GM12891 (cell line): ENCODE measurements around the gene TGFBR3.

Experiments
- PAX5 ChIP-seq: IDR thresholded peaks from 2 replicates; pipeline ENCODE4 v1.6.1; 2011; ENCODE audit warnings: low read length, moderate library complexity, mild to moderate bottlenecking; ENCODE audit not compliant: insufficient read depth, severe bottlenecking
- POLR2A ChIP-seq: IDR thresholded peaks from 2 replicates; pipeline ENCODE4 v1.6.1; 2011; ENCODE audit warnings: low read depth, low read length, control low read depth
- POLR2AphosphoS5 ChIP-seq: IDR thresholded peaks from 2 replicates; pipeline ENCODE4 v1.6.1; 2011; ENCODE audit warnings: low read depth, low read length, control low read depth
- POU2F2 ChIP-seq: IDR thresholded peaks from 2 replicates; pipeline ENCODE4 v1.6.1; 2011; ENCODE audit warnings: low read depth, mild to moderate bottlenecking, control low read depth, low read length, moderate library complexity
- SPI1 ChIP-seq: IDR thresholded peaks from 2 replicates; pipeline ENCODE4 v1.6.1; 2011; ENCODE audit warnings: low read depth, low read length, control low read depth
- TAF1 ChIP-seq: IDR thresholded peaks from 2 replicates; pipeline ENCODE4 v1.6.1; 2011; ENCODE audit warnings: low read depth, low read length, control low read depth

DNA sequence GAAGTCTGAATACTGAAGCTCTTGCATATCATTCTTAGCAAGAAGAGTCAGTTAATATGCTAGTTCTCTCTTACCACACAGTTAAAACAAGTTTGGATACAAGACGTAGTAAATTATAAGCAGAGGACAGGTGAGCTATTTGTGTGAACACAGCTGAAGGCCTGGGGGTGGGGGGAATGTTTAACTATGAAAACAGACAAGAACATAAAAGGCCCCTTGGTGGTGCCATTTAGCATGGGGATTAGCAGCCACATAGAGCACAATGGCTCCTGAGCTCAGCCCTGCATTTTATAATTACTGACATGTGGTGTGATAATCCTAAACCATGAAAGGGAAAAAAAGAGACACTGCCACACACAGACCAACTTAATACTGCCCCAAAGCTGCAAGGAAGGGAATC, 94.8 kb downstream of the TGFBR3 start:
- TF ChIP-seq TAF1 = no peak
- no peak for TF ChIP-seq POLR2AphosphoS5
- TF ChIP-seq POLR2A = no peak
- TF ChIP-seq SPI1 = no peak
- no peak for TF ChIP-seq PAX5
- no peak for TF ChIP-seq POU2F2
